Measurements from ENCODE around the gene GCLC. TPM values are rescaled to one million over a fixed set of nuclear protein-coding genes. Genes with fewer than 3 reads are reported as not detected.

The GCLC gene
- total RNA-seq, 1 donor from 2014 or later: 31.6 TPM

DNA sequence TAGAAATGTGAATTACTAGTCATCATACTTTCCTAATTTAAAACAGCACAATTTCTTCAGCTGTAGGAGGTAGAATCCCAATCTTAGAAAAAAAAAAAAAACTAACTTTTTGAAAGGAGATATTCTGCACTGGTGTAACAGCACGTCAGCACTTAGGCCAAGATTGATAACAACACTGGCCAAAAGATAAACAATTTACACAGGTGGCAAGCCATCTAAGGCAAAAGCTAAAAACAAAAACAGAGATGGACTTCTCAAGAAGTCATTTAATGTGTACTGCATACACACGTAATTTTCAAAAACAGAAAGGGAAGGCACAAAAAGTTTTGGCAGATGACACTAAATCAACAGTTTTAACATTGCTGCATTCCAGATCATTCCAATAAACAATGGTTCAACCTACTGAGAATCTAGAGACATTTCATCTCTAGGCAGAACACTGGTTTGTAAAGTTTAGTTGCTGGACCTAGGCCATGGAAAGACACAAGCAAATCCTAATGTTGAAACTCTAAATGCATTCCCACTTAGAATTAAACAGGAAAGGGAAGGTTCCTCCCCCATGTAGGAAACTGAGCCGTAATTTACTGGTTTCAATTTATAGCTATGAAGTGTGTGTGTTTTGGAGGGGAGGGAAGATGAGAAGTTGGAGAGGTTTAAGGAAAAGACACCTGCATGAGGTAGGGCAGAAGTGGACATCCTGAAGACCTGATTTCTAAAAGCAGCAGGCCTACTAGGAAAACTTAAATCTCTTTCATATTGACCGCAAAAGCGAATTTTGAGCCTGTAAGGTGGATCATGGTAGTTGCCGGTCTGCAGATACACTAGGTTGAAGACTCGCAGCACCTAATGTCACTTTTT, 1.3 kb downstream of the GCLC start:
- peak overlapping the region; percentile 86 for H2AFZ ChIP-seq (ENCODE audit: low read depth, low read length)

GRCh38 chr6:53541900-53542299, 3.0 kb downstream of the GCLC start:
- no peaks in the 10 kb centered on the region for H3K9me3 ChIP-seq (ENCODE audit: insufficient read depth, low read depth, low read length)
- Mint-ChIP-seq H3K36me3 (ENCODE audit: low read depth, unreplicated experiment) (no peaks in the 10 kb centered on the region), H3K27me3 (ENCODE audit: low read depth, unreplicated experiment) (peaks cover 7% of the 10 kb centered on the region), H3K27ac (ENCODE audit: unreplicated experiment) (no peak overlapping the region), H3K4me1 (ENCODE audit: low read depth, unreplicated experiment) (peaks cover 11% of the 10 kb centered on the region), H3K9me3 (ENCODE audit: unreplicated experiment) (no peaks in the 10 kb centered on the region), H3K4me3 (ENCODE audit: unreplicated experiment) (peak overlapping the region; percentile 27)
- DNase-seq (ENCODE audit: low read depth) (no peak), FAIRE-seq (no peak)
- H4K20me1 ChIP-seq (ENCODE audit: insufficient read depth, low read length): peaks cover 3% of the 10 kb centered on the region
- no peak overlapping the region for H3K27ac ChIP-seq (ENCODE audit: low read depth, low read length)
- no peak overlapping the region for H2AFZ ChIP-seq (ENCODE audit: low read depth, low read length)
- no peaks in the 10 kb centered on the region for H3K27me3 ChIP-seq (ENCODE audit: insufficient read depth, low read length)
- H3K4me2 ChIP-seq (ENCODE audit: low read length): no peak overlapping the region
- peaks cover 54% of the 10 kb centered on the region for H3K79me2 ChIP-seq (ENCODE audit: insufficient read depth, low read length)
- peaks cover 7% of the 10 kb centered on the region for H3K4me1 ChIP-seq (ENCODE audit: insufficient read depth, low read length)
- H3K4me3 ChIP-seq (ENCODE audit: insufficient read depth, low read depth, low read length): no peak overlapping the region
- H3K36me3 ChIP-seq (ENCODE audit: insufficient read depth, low read length): no peaks in the 10 kb centered on the region
- H3K9ac ChIP-seq (ENCODE audit: low read length): no peak overlapping the region
- TF ChIP-seq CTCF (IDR thresholded peaks at IDR 0.05; ENCODE audit: insufficient read depth, low read depth, low read length) (no peak), EZH2 (IDR thresholded peaks at IDR 0.05; ENCODE audit: insufficient read depth, low read length) (no peak)

More for the DNA sequence above, 1.3 kb downstream of the GCLC start:
- Mint-ChIP-seq H3K9me3 (ENCODE audit: unreplicated experiment) (no peaks in the 10 kb centered on the region), H3K27ac (ENCODE audit: unreplicated experiment) (peak overlapping the region; percentile 87), H3K36me3 (ENCODE audit: low read depth, unreplicated experiment) (no peaks in the 10 kb centered on the region), H3K27me3 (ENCODE audit: low read depth, unreplicated experiment) (peaks cover 7% of the 10 kb centered on the region), H3K4me1 (ENCODE audit: low read depth, unreplicated experiment) (peaks cover 9% of the 10 kb centered on the region), H3K4me3 (ENCODE audit: unreplicated experiment) (peak overlapping the region; percentile 98)
- no peak for TF ChIP-seq CTCF (IDR thresholded peaks at IDR 0.05; ENCODE audit: insufficient read depth, low read depth, low read length)
- TF ChIP-seq EZH2 (IDR thresholded peaks at IDR 0.05; ENCODE audit: insufficient read depth, low read length): no peak
- no peaks in the 10 kb centered on the region for H3K36me3 ChIP-seq (ENCODE audit: insufficient read depth, low read length)
- no peaks in the 10 kb centered on the region for H3K9me3 ChIP-seq (ENCODE audit: insufficient read depth, low read depth, low read length)
- peak overlapping the region; percentile 78 for H3K4me3 ChIP-seq (ENCODE audit: insufficient read depth, low read depth, low read length)
- H3K27ac ChIP-seq (ENCODE audit: low read depth, low read length): no peak overlapping the region
- H3K4me1 ChIP-seq (ENCODE audit: insufficient read depth, low read length): peaks cover 16% of the 10 kb centered on the region
- H3K4me2 ChIP-seq (ENCODE audit: low read length): peak overlapping the region; percentile 95
- no peaks in the 10 kb centered on the region for H3K27me3 ChIP-seq (ENCODE audit: insufficient read depth, low read length)
- H3K9ac ChIP-seq (ENCODE audit: low read length): peak overlapping the region; percentile 88
- peak; percentile 27 for DNase-seq (ENCODE audit: low read depth)
- no peak for FAIRE-seq
- H4K20me1 ChIP-seq (ENCODE audit: insufficient read depth, low read length): peaks cover 3% of the 10 kb centered on the region
- H3K79me2 ChIP-seq (ENCODE audit: insufficient read depth, low read length): peaks cover 47% of the 10 kb centered on the region
